HT1080 (cell line): ENCODE results near the gene IGHMBP2. TPM values are rescaled to one million over a fixed set of nuclear protein-coding genes. Genes with fewer than 3 reads are reported as not detected.
A peak's percentile ranks its signal among the peaks of the same experiment; 100 is the strongest.

Experiments
- DNase-seq: peaks from one replicate; pipeline ENCODE4 v3.0.0-alpha.2; 2015; ENCODE audit warnings: low read depth
- total RNA-seq: library from RNA; depleted of rRNA; stranded (reverse); fragments of >200 nt; shearing (Covaris generic); gene quantifications from 2 replicates; pipeline ENCODE4 v1.2.3, GENCODE V29; 2014

IGHMBP2 gene
- total RNA-seq, 1 experiment from 2014 or later: 6.6 TPM

GRCh38 chr11:68889948-68890446 is 13.7 kb upstream of the IGHMBP2 start:
- no peak for DNase-seq

- no peak for DNase-seq
These were observed 13.0 kb upstream of the IGHMBP2 start for GRCh38 chr11:68890490-68891231.

GRCh38 chr11:68891351-68891948 is 12.2 kb upstream of the IGHMBP2 start:
- DNase-seq: no peak

- no peak for DNase-seq
These were observed 11.1 kb upstream of the IGHMBP2 start for GRCh38 chr11:68892576-68892975.

- no peak for DNase-seq
These were observed 10.4 kb upstream of the IGHMBP2 start for GRCh38 chr11:68893282-68893681.

- no peak for DNase-seq
These were observed 7.3 kb upstream of the IGHMBP2 start for GRCh38 chr11:68896171-68896959.

GRCh38 chr11:68897441-68897840 is 6.2 kb upstream of the IGHMBP2 start:
- no peak for DNase-seq

- DNase-seq: no peak
These were observed 2.8 kb upstream of the IGHMBP2 start for GRCh38 chr11:68900835-68901381.

- peak; percentile 30 for DNase-seq
These were observed 657 bp downstream of the IGHMBP2 start for GRCh38 chr11:68904248-68904847.

GRCh38 chr11:68905421-68906360 is 2.0 kb downstream of the IGHMBP2 start:
- no peak for DNase-seq

GRCh38 chr11:68908273-68908672 is 4.6 kb downstream of the IGHMBP2 start:
- no peak for DNase-seq

GRCh38 chr11:68910965-68911364 is 7.3 kb downstream of the IGHMBP2 start:
- DNase-seq: no peak

GRCh38 chr11:68911731-68912130 is 8.0 kb downstream of the IGHMBP2 start:
- no peak for DNase-seq

- no peak for DNase-seq
These were observed 8.6 kb downstream of the IGHMBP2 start for GRCh38 chr11:68912254-68912653.

GRCh38 chr11:68913188-68913587 is 9.5 kb downstream of the IGHMBP2 start:
- no peak for DNase-seq

- no peak for DNase-seq
These were observed 11.1 kb downstream of the IGHMBP2 start for GRCh38 chr11:68914761-68915160.

- no peak for DNase-seq
These were observed 12.7 kb downstream of the IGHMBP2 start for GRCh38 chr11:68916439-68916838.

GRCh38 chr11:68923614-68924013 is 19.9 kb downstream of the IGHMBP2 start:
- no peak for DNase-seq

GRCh38 chr11:68924073-68924925 is 20.6 kb downstream of the IGHMBP2 start:
- no peak for DNase-seq
